ENCODE results near the gene PKHD1. TPM values are rescaled to one million over a fixed set of nuclear protein-coding genes. Genes with fewer than 3 reads are reported as not detected.
"Not testable (repeated sequence)": the region's sequence is repeated elsewhere in the genome, so short reads cannot be mapped to it uniquely, and the experiment has no call there.

PKHD1 gene
- total RNA-seq, 1 experiment from 2014 or later: not detected

- no peak for DNase-seq (ENCODE audit: low read depth)
These were observed 232.5 kb downstream of the PKHD1 start for GRCh38 chr6:51854876-51855275.

GRCh38 chr6:51854347-51854746 is 233.1 kb downstream of the PKHD1 start:
- no peak for DNase-seq (ENCODE audit: low read depth)

- not testable (repeated sequence) for DNase-seq (ENCODE audit: low read depth)
These were observed 234.3 kb downstream of the PKHD1 start for GRCh38 chr6:51853109-51853508.

GRCh38 chr6:51846531-51846930 is 240.9 kb downstream of the PKHD1 start:
- DNase-seq (ENCODE audit: low read depth): no peak

- DNase-seq (ENCODE audit: low read depth): no peak
These were observed 243.1 kb downstream of the PKHD1 start for GRCh38 chr6:51844336-51844735.

GRCh38 chr6:51843456-51844056 is 243.9 kb downstream of the PKHD1 start:
- peak; percentile 6 for DNase-seq (ENCODE audit: low read depth)

- DNase-seq (ENCODE audit: low read depth): peak; percentile 26
These were observed 244.5 kb downstream of the PKHD1 start for GRCh38 chr6:51842804-51843378.

GRCh38 chr6:51842061-51842803 is 245.2 kb downstream of the PKHD1 start:
- DNase-seq (ENCODE audit: low read depth): no peak

- no peak for DNase-seq (ENCODE audit: low read depth)
These were observed 245.8 kb downstream of the PKHD1 start for GRCh38 chr6:51841626-51842025.

GRCh38 chr6:51839726-51840374 is 247.6 kb downstream of the PKHD1 start:
- DNase-seq (ENCODE audit: low read depth): no peak

GRCh38 chr6:51830666-51831065 is 256.7 kb downstream of the PKHD1 start:
- DNase-seq (ENCODE audit: low read depth): no peak

- no peak for DNase-seq (ENCODE audit: low read depth)
These were observed 259.8 kb downstream of the PKHD1 start for GRCh38 chr6:51827580-51827979.

- DNase-seq (ENCODE audit: low read depth): no peak
These were observed 262.5 kb downstream of the PKHD1 start for GRCh38 chr6:51824940-51825339.

GRCh38 chr6:51820555-51820954 is 266.9 kb downstream of the PKHD1 start:
- no peak for DNase-seq (ENCODE audit: low read depth)

- no peak for DNase-seq (ENCODE audit: low read depth)
These were observed 268.8 kb downstream of the PKHD1 start for GRCh38 chr6:51818520-51819022.

- no peak for DNase-seq (ENCODE audit: low read depth)
These were observed 269.6 kb downstream of the PKHD1 start for GRCh38 chr6:51817832-51818231.

- no peak for DNase-seq (ENCODE audit: low read depth)
These were observed 273.0 kb downstream of the PKHD1 start for GRCh38 chr6:51814418-51814817.

GRCh38 chr6:51813904-51814303 is 273.5 kb downstream of the PKHD1 start:
- DNase-seq (ENCODE audit: low read depth): no peak

GRCh38 chr6:51812231-51812630 is 275.2 kb downstream of the PKHD1 start:
- DNase-seq (ENCODE audit: low read depth): no peak

GRCh38 chr6:51805517-51805916 is 281.9 kb downstream of the PKHD1 start:
- DNase-seq (ENCODE audit: low read depth): no peak

GRCh38 chr6:51800603-51801002 is 286.8 kb downstream of the PKHD1 start:
- no peak for DNase-seq (ENCODE audit: low read depth)

GRCh38 chr6:51793393-51793792 is 294.0 kb downstream of the PKHD1 start:
- DNase-seq (ENCODE audit: low read depth): no peak

Data from RPMI7951 (cell line).